Mononuclear cell (primary cell): ENCODE measurements around the gene PSMD6. TPM values are rescaled to one million over a fixed set of nuclear protein-coding genes. Genes with fewer than 3 reads are reported as not detected.

Experiments
- H3K27me3 ChIP-seq: 2 replicates; pipeline ENCODE4 v1.6.0; 2011; ENCODE audit warnings: low read length, control low read depth; ENCODE audit not compliant: insufficient read depth
- H3K4me1 ChIP-seq: 2 replicates; pipeline ENCODE4 v1.5.1; 2011; ENCODE audit warnings: mild to moderate bottlenecking, low read length, control low read depth; ENCODE audit not compliant: insufficient read depth
- H3K4me3 ChIP-seq: 2 replicates; pipeline ENCODE4 v1.5.1; 2011; ENCODE audit warnings: mild to moderate bottlenecking, low read length, moderate library complexity
- H3K9me3 ChIP-seq: 2 replicates; pipeline ENCODE4 v1.5.1; 2011; ENCODE audit warnings: low read depth, mild to moderate bottlenecking, control low read depth, low read length
- total RNA-seq: library from RNA; depleted of rRNA; stranded (reverse); fragments of >200 nt; gene quantifications from one replicate; pipeline ENCODE4 v1.2.3, GENCODE V29; 2012

PSMD6 gene
- total RNA-seq, 1 donor: 115 TPM

DNA sequence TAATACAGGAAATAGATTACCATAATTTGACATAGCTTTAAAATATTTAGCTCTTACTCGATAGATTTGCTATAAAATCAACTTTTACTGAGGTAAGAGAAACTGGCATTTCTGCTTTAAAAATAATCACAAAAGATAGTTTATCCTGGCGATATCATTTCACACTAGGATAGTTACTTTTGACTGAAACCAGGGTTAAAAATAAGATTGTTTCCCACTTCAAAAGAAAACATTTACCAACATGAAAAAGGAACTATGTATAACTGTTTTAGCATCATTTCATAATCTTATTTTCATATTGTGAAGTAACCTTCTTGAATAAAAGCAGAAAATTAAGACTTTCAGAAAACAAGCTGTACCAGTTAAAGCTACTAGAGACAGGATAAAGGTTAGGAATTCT is 15.3 kb downstream of the PSMD6 start:
- no peak overlapping the region for H3K4me3 ChIP-seq
- H3K27me3 ChIP-seq: no peaks in the 10 kb centered on the region
- no peaks in the 10 kb centered on the region for H3K9me3 ChIP-seq
- peaks cover 6% of the 10 kb centered on the region for H3K4me1 ChIP-seq

DNA sequence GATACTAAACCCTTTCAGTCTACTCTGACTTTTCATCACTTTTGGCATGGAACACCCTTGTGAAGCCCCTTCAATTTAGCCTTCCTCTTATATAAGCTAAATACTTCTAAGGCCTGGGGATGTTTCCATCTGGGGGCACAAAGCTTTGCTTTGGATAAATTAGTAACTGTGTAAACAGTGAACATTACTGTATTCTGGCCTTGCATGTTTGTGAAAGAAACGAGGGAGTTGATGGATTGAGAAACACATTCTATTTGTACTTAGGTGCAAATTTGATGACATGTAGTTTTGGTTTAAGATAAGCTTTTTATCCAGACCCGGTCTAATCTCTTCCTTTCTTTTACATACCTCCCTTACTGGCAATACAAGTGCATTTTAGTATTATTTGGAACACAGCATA is 19.7 kb downstream of the PSMD6 start:
- Histone ChIP-seq H3K4me1 (peaks cover 3% of the 10 kb centered on the region), H3K27me3 (no peaks in the 10 kb centered on the region), H3K9me3 (no peaks in the 10 kb centered on the region), H3K4me3 (no peak overlapping the region)

DNA sequence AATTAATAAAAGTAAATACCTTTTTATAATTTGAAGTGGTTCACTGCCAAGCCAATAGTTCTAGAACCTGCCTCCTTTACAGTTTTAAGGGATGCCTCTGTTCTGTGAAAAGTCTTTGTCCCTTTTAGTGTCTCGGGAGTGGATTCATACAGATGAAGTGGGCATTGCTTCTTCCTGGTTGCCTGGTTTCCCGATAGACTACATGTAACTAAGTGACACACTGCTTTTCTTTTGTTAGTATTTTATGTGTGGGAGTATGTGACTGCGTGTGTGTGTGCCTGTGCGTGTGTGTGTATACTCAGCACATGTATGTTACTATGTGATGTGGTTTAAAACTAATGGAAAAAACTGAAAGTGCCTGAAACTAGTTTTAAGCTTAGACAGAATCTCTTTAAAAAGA is 21.1 kb downstream of the PSMD6 start:
- Histone ChIP-seq H3K27me3 (no peaks in the 10 kb centered on the region), H3K4me3 (no peak overlapping the region), H3K9me3 (no peaks in the 10 kb centered on the region), H3K4me1 (no peaks in the 10 kb centered on the region)

DNA sequence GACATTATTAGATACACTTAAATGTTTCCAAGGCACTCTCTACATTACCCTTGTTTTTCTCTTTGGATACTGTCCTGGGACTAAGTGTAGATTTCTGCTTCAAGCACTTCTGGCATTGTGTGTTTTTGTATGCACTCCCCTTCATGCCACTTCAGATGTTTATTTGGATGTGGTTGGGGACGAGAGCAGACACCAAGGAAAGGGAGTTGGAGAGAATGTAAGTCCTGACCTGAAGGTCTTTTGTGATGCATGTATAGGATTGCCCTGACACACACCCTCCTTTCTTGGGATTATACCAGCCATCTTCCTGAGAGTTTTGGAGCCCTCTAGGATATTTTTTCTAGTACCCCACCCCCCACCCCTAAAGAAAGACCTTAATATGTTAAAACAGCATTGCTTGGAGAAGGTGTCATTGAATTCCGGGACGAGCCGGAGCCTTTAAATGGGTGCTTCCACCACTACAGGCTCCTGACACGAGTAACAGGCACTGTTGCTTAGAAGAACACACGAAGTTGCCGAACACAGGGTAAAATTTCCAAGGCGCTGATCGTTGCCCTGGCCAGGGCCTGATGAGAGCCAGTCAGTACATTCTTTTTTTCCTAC is 22.7 kb downstream of the PSMD6 start:
- Histone ChIP-seq H3K9me3 (no peaks in the 10 kb centered on the region), H3K4me1 (no peaks in the 10 kb centered on the region), H3K4me3 (no peak overlapping the region), H3K27me3 (no peaks in the 10 kb centered on the region)

DNA sequence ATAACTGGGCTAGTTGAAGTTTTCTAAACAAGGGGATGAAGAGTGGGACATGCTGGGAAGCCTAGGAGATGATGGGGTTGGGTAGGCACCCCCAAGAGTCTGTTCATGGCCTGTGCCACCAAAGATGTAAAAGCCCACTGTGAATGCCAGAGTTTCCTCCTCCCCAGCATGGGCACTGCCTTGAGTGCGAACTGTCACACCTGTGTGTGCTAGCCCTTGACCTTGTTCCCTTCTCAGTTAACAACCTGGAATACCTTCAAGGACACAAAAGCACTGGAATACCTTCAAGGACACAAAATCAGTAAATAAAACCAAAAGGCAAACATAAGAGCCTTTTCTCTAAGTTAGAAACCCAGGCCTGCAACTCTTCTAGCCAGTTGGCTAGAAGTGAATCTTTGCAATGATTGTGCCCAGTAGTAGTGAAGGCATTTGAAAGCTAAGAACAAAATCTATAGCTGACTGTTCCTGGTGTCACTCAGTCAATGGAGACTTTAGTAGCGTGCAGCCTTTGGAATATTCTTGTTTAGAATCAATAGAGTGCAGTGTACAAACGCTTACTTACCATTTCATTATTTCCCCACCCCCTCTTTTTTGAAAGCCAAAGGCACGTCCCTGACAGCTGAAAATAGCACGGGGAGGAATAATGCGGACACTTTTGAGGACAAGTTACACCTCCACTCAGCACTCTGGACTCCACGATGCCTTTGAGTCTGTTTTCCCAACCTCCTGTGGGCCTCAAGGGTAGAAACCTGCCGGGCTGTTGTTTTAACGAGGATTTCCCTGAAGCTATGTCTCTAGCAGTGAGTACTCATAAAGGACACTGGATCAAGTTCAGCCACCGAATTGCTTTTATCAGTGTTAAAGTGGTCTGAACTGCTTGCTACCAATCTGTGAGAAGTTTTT is 24.2 kb downstream of the PSMD6 start:
- no peak overlapping the region for H3K4me3 ChIP-seq
- no peaks in the 10 kb centered on the region for H3K9me3 ChIP-seq
- no peaks in the 10 kb centered on the region for H3K27me3 ChIP-seq
- peaks cover 11% of the 10 kb centered on the region for H3K4me1 ChIP-seq

DNA sequence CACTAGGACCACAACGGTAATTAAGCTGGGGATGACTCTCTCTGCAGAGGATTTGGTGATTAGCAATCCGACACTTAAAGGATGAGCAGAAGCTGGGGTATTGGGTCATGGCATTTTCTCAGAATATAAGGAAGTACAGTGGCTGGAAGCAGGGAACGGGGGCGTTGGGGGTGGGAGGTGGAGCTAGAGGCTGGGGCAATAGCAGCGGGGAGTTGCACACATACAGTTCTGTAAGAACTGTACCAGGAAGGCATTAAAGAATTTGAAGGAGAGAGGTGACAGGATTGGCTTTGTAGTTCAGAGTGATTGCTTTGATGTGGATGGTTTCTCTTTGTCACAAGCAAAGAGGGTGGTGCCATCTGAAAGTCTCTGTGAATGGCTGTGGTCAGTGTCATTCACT is 28.2 kb downstream of the PSMD6 start:
- Histone ChIP-seq H3K27me3 (no peaks in the 10 kb centered on the region), H3K4me1 (peaks cover 11% of the 10 kb centered on the region), H3K4me3 (no peak overlapping the region), H3K9me3 (no peaks in the 10 kb centered on the region)

DNA sequence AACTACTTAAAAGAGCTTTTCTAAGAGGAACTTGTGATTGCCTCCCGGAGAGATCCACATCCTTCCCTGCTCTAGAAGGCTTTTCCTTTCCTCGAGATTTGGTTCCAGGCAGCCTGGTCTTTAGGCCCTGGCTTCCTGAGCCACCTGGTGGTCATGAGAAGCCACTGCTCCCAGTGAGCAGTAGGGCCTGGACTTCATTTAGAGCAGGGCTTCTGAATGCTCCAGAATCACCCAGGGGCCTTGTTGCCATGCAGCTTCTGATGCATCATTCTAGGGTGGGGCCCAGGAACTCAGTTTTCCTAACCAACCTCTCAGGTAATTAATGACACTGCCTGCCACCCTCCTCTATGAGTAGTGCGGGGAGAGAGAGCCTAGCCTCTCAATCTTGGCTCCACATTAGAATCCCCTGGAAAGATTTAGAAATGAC is 29.6 kb downstream of the PSMD6 start:
- H3K9me3 ChIP-seq: no peaks in the 10 kb centered on the region
- no peaks in the 10 kb centered on the region for H3K27me3 ChIP-seq
- H3K4me1 ChIP-seq: peaks cover 11% of the 10 kb centered on the region

DNA sequence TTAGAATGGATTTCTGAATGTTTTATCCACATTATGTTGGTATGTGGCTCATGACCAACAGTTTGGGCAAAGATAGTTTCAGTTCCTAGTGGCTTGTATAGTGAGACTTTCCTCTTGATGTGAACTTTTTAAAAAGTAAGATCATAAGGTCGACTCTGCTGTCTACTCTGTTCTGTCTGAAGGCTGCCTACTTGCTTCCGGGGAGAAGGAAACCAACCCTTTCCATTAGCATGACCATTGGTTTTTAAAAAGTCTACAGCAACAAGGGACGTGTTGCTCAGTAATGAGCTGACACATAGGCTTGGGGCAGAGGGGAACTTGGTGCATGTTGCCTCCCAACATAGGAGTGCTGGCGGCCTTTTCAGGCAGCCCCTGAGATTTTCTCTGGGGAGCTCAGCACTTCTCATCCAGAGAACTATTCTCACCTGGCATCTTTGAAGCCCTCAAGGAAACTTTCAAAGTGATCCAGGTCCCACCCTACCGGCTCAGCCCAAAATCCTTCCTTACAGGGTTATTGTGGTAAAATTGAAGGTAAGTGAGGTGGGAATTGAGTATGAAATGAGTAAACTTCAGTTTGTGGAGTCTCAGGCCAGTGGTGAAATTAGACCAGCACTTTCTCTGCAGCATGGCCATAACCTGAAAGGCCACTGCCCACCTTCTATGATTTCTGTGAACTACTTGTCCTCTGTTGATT is 30.6 kb downstream of the PSMD6 start:
- no peak overlapping the region for H3K4me3 ChIP-seq
- peaks cover 11% of the 10 kb centered on the region for H3K4me1 ChIP-seq
- H3K9me3 ChIP-seq: no peaks in the 10 kb centered on the region
- no peaks in the 10 kb centered on the region for H3K27me3 ChIP-seq

More for the DNA sequence above, 29.6 kb downstream of the PSMD6 start:
- H3K4me3 ChIP-seq: no peak overlapping the region

DNA sequence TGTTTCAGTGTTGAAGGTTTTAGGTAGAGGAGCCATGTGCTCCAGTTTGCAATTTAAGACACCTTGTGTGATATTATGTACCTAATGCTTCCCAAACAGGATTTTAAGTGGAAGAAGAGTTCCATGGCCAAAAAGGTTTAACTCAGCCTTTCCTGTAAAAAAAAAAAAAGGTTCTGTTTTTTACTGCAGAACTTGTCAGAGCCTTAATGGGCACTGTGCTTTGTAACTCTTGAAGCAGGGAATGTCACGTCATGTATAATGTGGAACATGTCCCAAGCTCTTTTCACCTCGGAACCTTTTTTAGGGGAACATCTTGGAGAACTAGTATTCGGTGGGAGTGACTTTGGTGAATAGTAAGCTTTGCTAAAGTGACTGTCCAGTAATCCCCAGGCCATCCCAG is 31.6 kb downstream of the PSMD6 start:
- Histone ChIP-seq H3K4me3 (no peak overlapping the region), H3K27me3 (no peaks in the 10 kb centered on the region), H3K9me3 (no peaks in the 10 kb centered on the region), H3K4me1 (peaks cover 11% of the 10 kb centered on the region)

DNA sequence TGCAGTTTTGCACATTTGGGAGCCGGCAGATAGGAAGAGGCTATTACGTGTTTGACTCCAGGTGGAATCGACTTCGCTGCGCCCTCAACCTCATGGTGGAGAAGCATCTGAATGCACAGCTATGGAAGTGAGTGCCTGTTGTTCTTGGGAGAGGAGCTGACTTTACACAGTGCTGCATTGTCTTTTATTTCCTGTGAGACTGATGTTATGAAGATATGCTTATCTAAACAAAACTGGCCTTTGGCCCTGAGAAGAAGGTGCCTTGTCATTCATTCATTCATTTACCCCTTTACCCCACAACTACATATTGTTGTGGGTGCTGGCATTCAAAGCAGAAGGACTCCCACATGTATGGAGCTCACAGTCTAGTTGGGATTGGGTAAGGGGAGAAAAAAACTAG is 32.6 kb downstream of the PSMD6 start:
- H3K27me3 ChIP-seq: no peaks in the 10 kb centered on the region
- H3K9me3 ChIP-seq: no peaks in the 10 kb centered on the region
- no peak overlapping the region for H3K4me3 ChIP-seq
- H3K4me1 ChIP-seq: peaks cover 11% of the 10 kb centered on the region

DNA sequence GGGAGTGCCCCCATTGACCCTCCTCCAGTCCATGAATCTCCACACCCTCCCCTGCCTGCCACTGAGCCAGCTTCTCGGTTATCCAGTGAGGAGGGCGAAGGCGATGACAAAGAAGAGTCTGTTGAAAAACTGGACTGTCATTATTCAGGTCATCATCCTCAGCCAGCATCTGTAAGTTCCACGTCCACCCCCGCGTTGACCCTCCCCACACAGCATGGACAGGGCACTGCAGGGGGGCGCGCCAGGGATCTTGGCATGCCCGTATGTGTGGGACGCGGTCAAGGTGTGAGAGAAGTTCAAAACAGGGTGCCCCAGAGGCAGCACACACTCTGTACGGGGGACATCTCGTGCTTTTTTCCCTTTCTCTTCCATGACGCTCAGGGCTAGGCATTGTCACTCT is 33.1 kb downstream of the PSMD6 start:
- Histone ChIP-seq H3K4me1 (peaks cover 8% of the 10 kb centered on the region), H3K4me3 (no peak overlapping the region), H3K27me3 (no peaks in the 10 kb centered on the region), H3K9me3 (no peaks in the 10 kb centered on the region)

DNA sequence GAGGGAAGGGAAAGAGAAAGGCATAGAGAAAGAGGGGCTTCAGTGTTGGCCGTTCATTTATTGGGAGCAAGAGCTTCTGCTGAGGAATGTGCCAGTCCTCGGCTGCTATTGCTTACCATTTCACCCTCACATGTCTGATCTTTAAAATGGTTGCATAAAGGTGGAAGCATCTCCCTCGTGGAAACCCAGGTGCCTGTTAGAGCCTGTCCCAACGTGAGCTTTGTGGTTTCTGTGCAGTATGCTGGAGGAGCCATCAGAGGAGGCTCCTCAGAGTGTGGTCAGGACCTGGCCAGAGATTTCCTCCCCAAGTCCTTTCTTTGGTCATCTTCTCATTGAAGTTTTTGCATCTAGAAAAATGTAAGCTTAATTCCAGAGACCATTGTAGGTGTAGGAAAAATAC is 34.4 kb downstream of the PSMD6 start:
- Histone ChIP-seq H3K9me3 (no peaks in the 10 kb centered on the region), H3K4me1 (no peaks in the 10 kb centered on the region), H3K4me3 (no peak overlapping the region), H3K27me3 (no peaks in the 10 kb centered on the region)

DNA sequence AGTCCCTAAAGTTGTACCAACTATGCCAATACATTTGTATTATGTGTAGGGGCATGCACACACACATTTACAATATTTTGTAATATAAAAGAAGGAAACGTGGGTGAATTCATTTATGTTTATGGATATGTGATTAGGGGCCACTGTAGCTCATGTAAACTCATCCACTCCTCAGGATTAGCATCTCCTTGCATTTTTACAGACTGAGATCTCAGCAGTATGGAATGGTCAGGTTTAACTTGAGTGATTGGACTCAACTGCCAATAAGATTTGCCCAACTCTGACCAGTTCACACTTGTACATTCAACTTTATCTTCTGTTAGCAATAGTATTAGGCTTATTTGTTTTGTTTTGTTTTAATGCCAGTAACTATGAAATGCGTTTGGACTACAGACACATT is 36.5 kb downstream of the PSMD6 start:
- peaks cover 8% of the 10 kb centered on the region for H3K4me1 ChIP-seq
- no peak overlapping the region for H3K4me3 ChIP-seq
- no peaks in the 10 kb centered on the region for H3K27me3 ChIP-seq
- H3K9me3 ChIP-seq: no peaks in the 10 kb centered on the region

DNA sequence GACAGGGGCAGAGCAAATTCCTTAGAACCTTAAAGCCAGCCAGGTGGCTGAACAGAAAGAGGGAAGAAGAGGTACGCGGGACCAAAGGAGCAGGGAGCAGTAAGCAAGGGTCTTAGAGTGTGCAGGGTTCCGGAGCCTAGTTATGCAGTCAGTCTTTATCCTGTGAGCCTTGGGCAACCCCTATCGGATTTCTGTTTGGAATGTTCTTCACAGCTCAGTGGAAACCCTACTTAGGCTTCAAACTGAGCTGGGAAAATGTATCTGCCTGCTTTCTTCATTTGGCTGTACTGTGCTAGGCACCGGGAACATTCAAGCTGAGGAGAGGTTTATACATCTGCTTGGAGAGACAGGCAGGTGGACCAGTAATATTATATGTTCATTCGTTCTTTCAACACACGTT is 37.1 kb downstream of the PSMD6 start:
- H3K4me1 ChIP-seq: peaks cover 10% of the 10 kb centered on the region
- no peaks in the 10 kb centered on the region for H3K27me3 ChIP-seq
- H3K9me3 ChIP-seq: no peaks in the 10 kb centered on the region
- H3K4me3 ChIP-seq: no peak overlapping the region

DNA sequence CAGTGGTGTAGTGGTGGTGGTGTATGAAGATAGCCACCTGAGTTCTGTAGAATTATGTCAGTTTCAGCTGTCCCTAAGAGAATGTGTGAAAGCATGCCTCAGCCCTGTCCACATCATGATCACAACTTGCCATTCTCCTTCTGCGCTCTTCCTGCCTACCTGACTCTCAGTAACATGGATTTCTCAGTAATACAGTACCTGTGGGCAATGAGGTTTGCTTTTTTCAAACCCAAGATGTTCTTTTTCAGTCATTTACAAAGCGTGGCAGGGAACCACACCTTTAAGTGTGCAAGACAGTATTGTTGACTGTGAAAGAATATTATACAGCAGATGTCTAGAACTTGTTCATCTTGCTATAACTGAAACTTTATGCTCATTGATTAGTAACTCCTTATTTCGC is 38.9 kb downstream of the PSMD6 start:
- Histone ChIP-seq H3K9me3 (no peaks in the 10 kb centered on the region), H3K4me1 (peaks cover 27% of the 10 kb centered on the region), H3K27me3 (no peaks in the 10 kb centered on the region), H3K4me3 (no peak overlapping the region)
